Lower leg skin (tissue), 4 donors: ENCODE measurements around the gene MUC20. TPM values are rescaled to one million over a fixed set of nuclear protein-coding genes. Genes with fewer than 3 reads are reported as not detected.
A peak's percentile ranks its signal among the peaks of the same experiment; 100 is the strongest.
"Not testable (repeated sequence)": the region's sequence is repeated elsewhere in the genome, so short reads cannot be mapped to it uniquely, and the experiment has no call there.

ENCODE experiments used
- DNase-seq, 2 donors: peaks; one replicate each; pipeline ENCODE4 v3.0.0-alpha.2; 2019; ENCODE audit warnings: low spot score in 2 of 2
- H3K4me3 ChIP-seq: fragments of 200-600 bp; sonication (generic); 2 replicates; pipeline ENCODE4 v1.5.1; 2017; ENCODE audit warnings: mild to moderate bottlenecking, low read depth; ENCODE audit not compliant: poor library complexity, severe bottlenecking
- POLR2A ChIP-seq, 2 donors: fragments of 450-650 bp; IDR thresholded peaks; one replicate each; pipeline ENCODE4 v1.6.1; 2016 to 2017; ENCODE audit warnings: antibody characterized with exemption in 2 of 2, mild to moderate bottlenecking in 1 of 2, moderate library complexity in 1 of 2
- WGBS, 2 donors: methylation state at CpG; one replicate each; pipeline ENCODE4 v1.1.5; 2018; 5-methylcytosine and 5-hydroxymethylcytosine counted together
- intact Hi-C: fragments of 100-400 bp; cut with DNase I; formaldehyde crosslinking; loops from one replicate; pipeline ENCODE4 v1.15.0; 2023; ENCODE audit warnings: low total_unique reads
- microRNA counts, 2 donors: library from miRNA; unstranded; fragments of <30 nt; microRNA quantifications; one replicate each; lab custom pipeline; 2016
- microRNA-seq, 2 donors: library from miRNA; unstranded; fragments of <30 nt; microRNA quantifications; one replicate each; pipeline ENCODE4, GENCODE V29; 2016; ENCODE audit warnings: borderline replicate concordance in 2 of 2, borderline number of aligned reads in 1 of 2
- total RNA-seq, 4 donors: library from RNA; depleted of rRNA; stranded (reverse); fragments of >200 nt; gene quantifications; one replicate each; pipeline ENCODE4 v1.1.0, GENCODE V29; 2016
- TF ChIP-seq, protein P1 (sequence below), 3 donors: fragments of 450-650 bp; IDR thresholded peaks; one replicate each; pipeline ENCODE4 v1.5.1; 2016; ENCODE audit warnings: antibody characterized with exemption in 3 of 3, mild to moderate bottlenecking in 3 of 3, moderate library complexity in 2 of 3

MUC20 gene
- total RNA-seq, 4 donors from 2014 or later, result 1.0 to 15.1 (median 5.5) TPM

DNA sequence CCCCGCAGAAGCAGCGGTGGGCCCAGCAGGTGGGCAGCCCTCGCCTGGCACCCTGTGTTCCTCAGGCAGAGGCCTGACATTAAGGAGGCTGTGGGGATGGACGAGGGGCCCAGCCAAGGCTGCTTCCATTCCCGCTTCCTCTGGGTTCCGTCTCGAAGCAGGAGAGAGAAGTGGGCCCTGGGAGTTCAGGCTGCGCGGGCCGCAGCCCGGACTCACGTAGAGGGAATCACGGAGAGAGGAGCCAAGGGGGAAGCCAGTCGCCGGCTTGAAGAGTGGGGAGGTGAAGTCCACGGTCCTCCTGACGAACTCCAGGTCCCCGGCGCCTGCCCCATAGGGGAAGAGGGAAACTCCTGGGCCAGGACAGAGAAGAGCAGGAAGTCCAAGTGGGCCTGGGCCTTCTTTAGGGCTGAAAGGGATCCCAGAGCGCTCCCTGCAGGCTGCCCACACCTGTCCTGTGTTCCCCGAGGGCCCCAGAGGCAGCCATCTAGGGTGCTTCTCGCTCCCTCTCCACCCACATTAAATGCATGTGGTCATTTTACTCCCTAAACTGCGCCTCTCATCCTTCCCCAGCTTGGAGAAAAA, 53.3 kb downstream of the MUC20 start:
- H3K4me3 ChIP-seq, result no peak overlapping the region
- DNase-seq, result peak in 1 of 2 donors; percentile 52
- intact Hi-C loops, result no loop called here
- no peak for TF ChIP-seq POLR2A (IDR thresholded peaks at IDR 0.05)
- TF ChIP-seq, protein P1, sequence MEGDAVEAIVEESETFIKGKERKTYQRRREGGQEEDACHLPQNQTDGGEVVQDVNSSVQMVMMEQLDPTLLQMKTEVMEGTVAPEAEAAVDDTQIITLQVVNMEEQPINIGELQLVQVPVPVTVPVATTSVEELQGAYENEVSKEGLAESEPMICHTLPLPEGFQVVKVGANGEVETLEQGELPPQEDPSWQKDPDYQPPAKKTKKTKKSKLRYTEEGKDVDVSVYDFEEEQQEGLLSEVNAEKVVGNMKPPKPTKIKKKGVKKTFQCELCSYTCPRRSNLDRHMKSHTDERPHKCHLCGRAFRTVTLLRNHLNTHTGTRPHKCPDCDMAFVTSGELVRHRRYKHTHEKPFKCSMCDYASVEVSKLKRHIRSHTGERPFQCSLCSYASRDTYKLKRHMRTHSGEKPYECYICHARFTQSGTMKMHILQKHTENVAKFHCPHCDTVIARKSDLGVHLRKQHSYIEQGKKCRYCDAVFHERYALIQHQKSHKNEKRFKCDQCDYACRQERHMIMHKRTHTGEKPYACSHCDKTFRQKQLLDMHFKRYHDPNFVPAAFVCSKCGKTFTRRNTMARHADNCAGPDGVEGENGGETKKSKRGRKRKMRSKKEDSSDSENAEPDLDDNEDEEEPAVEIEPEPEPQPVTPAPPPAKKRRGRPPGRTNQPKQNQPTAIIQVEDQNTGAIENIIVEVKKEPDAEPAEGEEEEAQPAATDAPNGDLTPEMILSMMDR (IDR thresholded peaks at IDR 0.05), result no peak
- WGBS, 2 donors, result 86 to 90% methylated on average over 23 of the region's 23 CpGs

DNA sequence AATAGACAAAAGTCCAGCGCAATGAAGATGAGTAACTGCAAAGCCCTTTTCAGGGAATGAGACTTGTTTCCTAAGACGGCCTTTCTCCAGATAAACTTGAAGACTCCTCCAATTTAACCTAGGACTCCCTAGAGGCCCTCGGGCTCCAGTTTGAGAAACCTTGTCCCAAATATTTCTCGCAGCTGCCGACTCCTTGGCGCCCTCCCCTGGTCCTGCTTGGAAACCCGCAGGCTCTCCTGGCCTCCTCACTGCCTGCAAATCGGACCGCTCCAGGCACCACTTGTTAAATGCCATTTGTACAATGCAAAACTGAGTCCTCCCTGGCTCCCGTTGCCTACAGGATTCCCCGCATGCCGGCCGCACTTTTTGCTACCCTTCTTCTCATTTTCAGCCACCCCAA, 54.1 kb downstream of the MUC20 start:
- no peak for DNase-seq
- TF ChIP-seq, protein P1 (IDR thresholded peaks at IDR 0.05), result no peak
- TF ChIP-seq POLR2A (IDR thresholded peaks at IDR 0.05), result no peak
- intact Hi-C loops, result no loop called here
- H3K4me3 ChIP-seq, result no peak overlapping the region
- WGBS, 2 donors, result 31 to 46% methylated on average over 13 of the region's 13 CpGs

DNA sequence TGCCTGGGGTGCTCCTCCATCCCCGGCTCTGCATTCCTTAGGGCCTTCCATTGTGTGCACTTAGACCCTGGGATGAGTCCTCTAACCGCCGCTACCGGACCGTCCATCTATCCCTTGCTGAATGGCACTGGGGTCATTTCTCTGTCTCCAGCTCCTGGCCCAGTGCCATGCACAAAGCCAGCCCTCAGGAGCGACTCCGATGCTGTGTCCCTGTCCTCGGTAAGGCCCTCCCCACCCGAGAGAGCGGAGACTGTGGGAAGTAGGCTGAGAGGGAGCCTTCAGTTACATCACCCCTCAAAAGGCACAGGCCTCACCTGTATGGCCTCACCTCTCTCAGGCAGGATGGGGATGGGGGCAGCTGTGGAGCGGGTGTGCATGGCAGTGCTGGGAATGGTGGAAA, 57.2 kb downstream of the MUC20 start:
- no peak for DNase-seq
- no peak overlapping the region for H3K4me3 ChIP-seq
- 81 to 85% methylated on average over 11 of the region's 11 CpGs for WGBS, 2 donors
- no peak for TF ChIP-seq POLR2A (IDR thresholded peaks at IDR 0.05)
- TF ChIP-seq, protein P1 (IDR thresholded peaks at IDR 0.05), result no peak
- intact Hi-C loops, result no loop called here

DNA sequence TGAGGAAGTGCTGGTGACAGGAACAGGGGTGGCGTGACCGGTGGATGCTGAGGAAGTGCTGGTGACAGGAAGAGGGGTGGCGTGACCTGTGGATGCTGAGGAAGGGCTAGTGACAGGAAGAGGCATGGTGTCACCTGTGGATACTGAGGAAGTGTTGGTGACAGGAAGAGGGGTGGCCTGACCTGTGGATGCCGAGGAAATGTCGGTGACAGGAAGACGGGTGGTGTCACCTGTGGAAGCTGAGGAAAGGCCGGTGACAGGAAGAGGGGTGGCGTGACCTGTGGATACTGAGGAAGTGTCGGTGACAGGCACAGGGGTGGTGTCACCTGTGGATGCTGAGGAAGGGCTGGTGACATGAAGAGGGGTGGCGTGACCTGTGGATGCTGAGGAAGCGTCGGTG, 60.5 kb downstream of the MUC20 start:
- DNase-seq, H3K4me3 ChIP-seq, intact Hi-C loops: not testable (repeated sequence)
- 76 to 83% methylated on average over 12 of the region's 12 CpGs for WGBS, 2 donors

MicroRNAs within 50 kb of the gene (microRNA counts, 767-probe panel; counts per million panel counts)
- 0 to 358 counts per million in 2 donors for microRNA hsa-miR-570-3p (lab: Ali Mortazavi, UCI)

Small RNA genes within 50 kb of the gene (microRNA-seq; reads per million reads assigned to microRNA genes)
- gene MIR570, result 0 to 0.68 reads per million in 2 donors

Other genes starting within 250 kb of the MUC20 start
- 10 to 100 TPM; 45.5 to 80.7 (median 71.6) TPM for gene PPP1R2, start 177.7 kb upstream of the MUC20 start, total RNA-seq
- gene APOD, start 137.0 kb upstream of the MUC20 start, total RNA-seq, result 100 to 1,000 TPM; 201 to 766 (median 373) TPM
- gene MUC4, start 91.0 kb downstream of the MUC20 start, total RNA-seq, result not detected
- 100 to 1,000 TPM in 1 of 4 donors, 10 to 100 TPM in 3; 42.3 to 105 (median 53.1) TPM for gene TNK2, start 187.6 kb downstream of the MUC20 start, total RNA-seq